Measurements from ENCODE around the gene FAR2. TPM values are rescaled to one million over a fixed set of nuclear protein-coding genes. Genes with fewer than 3 reads are reported as not detected.

FAR2 gene
- total RNA-seq, 1 donor from 2014 or later, result 13.6 TPM

GRCh38 chr12:29301114-29301513, 152.0 kb downstream of the FAR2 start:
- Mint-ChIP-seq H3K27ac (ENCODE audit: unreplicated experiment) (no peak overlapping the region), H3K4me3 (no peak overlapping the region), H3K36me3 (ENCODE audit: low read depth) (no peaks in the 10 kb centered on the region), H3K27me3 (ENCODE audit: low read depth) (no peaks in the 10 kb centered on the region), H3K9me3 (no peaks in the 10 kb centered on the region), H3K4me1 (no peaks in the 10 kb centered on the region)
- DNase-seq (ENCODE audit: low read depth, low spot score), result no peak
- TF ChIP-seq, protein P1, sequence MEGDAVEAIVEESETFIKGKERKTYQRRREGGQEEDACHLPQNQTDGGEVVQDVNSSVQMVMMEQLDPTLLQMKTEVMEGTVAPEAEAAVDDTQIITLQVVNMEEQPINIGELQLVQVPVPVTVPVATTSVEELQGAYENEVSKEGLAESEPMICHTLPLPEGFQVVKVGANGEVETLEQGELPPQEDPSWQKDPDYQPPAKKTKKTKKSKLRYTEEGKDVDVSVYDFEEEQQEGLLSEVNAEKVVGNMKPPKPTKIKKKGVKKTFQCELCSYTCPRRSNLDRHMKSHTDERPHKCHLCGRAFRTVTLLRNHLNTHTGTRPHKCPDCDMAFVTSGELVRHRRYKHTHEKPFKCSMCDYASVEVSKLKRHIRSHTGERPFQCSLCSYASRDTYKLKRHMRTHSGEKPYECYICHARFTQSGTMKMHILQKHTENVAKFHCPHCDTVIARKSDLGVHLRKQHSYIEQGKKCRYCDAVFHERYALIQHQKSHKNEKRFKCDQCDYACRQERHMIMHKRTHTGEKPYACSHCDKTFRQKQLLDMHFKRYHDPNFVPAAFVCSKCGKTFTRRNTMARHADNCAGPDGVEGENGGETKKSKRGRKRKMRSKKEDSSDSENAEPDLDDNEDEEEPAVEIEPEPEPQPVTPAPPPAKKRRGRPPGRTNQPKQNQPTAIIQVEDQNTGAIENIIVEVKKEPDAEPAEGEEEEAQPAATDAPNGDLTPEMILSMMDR (conservative IDR thresholded peaks at IDR 0.05), result no peak

GRCh38 chr12:29304388-29304787, 155.3 kb downstream of the FAR2 start:
- TF ChIP-seq, protein P1 (conservative IDR thresholded peaks at IDR 0.05), result no peak
- no peaks in the 10 kb centered on the region for H3K27me3 Mint-ChIP-seq (ENCODE audit: low read depth)
- H3K27ac Mint-ChIP-seq (ENCODE audit: unreplicated experiment), result no peak overlapping the region
- no peaks in the 10 kb centered on the region for H3K4me1 Mint-ChIP-seq
- no peaks in the 10 kb centered on the region for H3K9me3 Mint-ChIP-seq
- H3K36me3 Mint-ChIP-seq (ENCODE audit: low read depth), result no peaks in the 10 kb centered on the region
- no peak overlapping the region for H3K4me3 Mint-ChIP-seq
- no peak for DNase-seq (ENCODE audit: low read depth, low spot score)

GRCh38 chr12:29306266-29306665, 157.2 kb downstream of the FAR2 start:
- Mint-ChIP-seq H3K4me1 (no peaks in the 10 kb centered on the region), H3K27me3 (ENCODE audit: low read depth) (no peaks in the 10 kb centered on the region), H3K9me3 (no peaks in the 10 kb centered on the region), H3K27ac (ENCODE audit: unreplicated experiment) (no peak overlapping the region), H3K4me3 (no peak overlapping the region), H3K36me3 (ENCODE audit: low read depth) (no peaks in the 10 kb centered on the region)
- DNase-seq (ENCODE audit: low read depth, low spot score), result no peak
- TF ChIP-seq, protein P1 (conservative IDR thresholded peaks at IDR 0.05), result no peak

GRCh38 chr12:29306682-29307081, 157.6 kb downstream of the FAR2 start:
- Mint-ChIP-seq H3K36me3 (ENCODE audit: low read depth) (no peaks in the 10 kb centered on the region), H3K27ac (ENCODE audit: unreplicated experiment) (no peak overlapping the region), H3K9me3 (no peaks in the 10 kb centered on the region), H3K4me3 (no peak overlapping the region), H3K27me3 (ENCODE audit: low read depth) (no peaks in the 10 kb centered on the region), H3K4me1 (no peaks in the 10 kb centered on the region)
- DNase-seq (ENCODE audit: low read depth, low spot score), result no peak
- TF ChIP-seq, protein P1 (conservative IDR thresholded peaks at IDR 0.05), result no peak

DNA sequence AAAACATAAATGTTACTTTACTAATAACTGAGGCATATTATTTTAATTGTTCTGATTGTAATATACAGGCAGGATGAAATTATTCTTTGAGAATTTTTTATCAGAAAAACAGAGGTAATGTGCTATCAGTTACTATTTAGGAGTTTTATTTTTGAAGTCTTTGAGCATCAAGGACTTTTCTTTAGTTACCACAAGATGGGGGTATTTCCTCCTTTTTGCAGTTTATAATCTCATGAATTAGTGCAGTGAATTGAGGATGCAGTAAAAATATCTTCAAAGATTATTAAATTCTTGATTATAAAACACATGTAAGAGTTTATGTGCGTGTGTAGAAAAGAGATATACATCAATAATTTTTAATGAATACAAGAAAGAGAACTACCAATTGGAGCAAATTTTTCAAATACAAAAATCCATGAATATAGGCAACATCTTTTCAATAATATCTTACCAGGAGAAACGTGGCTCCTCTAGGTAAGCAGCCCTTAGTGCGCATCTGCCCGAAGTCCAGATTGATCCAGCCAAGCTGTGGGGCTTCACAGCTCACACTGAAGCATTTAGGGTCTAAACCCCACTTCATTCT, 160.3 kb downstream of the FAR2 start:
- DNase-seq (ENCODE audit: low read depth, low spot score), result no peak
- Mint-ChIP-seq H3K4me3 (no peak overlapping the region), H3K27me3 (ENCODE audit: low read depth) (no peaks in the 10 kb centered on the region), H3K36me3 (ENCODE audit: low read depth) (no peaks in the 10 kb centered on the region), H3K9me3 (no peaks in the 10 kb centered on the region), H3K27ac (ENCODE audit: unreplicated experiment) (no peak overlapping the region), H3K4me1 (no peaks in the 10 kb centered on the region)
- TF ChIP-seq, protein P1 (conservative IDR thresholded peaks at IDR 0.05), result peak; percentile 78
